ENCODE data around the gene SVBP.

GRCh38 chr1:42784946-42785693, 32.1 kb downstream of the SVBP start, which contains the start of gene TMEM269:
- TF ChIP-seq PKNOX1 (IDR thresholded peaks at IDR 0.05) (no peak), FOXA1 (IDR thresholded peaks at IDR 0.05) (no peak), HDGF (IDR thresholded peaks at IDR 0.05; ENCODE audit: borderline replicate concordance) (no peak), SP1 (IDR thresholded peaks at IDR 0.05) (no peak), ZNF384 (IDR thresholded peaks at IDR 0.05) (no peak), TARDBP (IDR thresholded peaks at IDR 0.05) (no peak), BHLHE40 (IDR thresholded peaks at IDR 0.05; ENCODE audit: borderline replicate concordance) (no peak), SUZ12 (IDR thresholded peaks at IDR 0.05) (no peak), LEF1 (IDR thresholded peaks at IDR 0.05; ENCODE audit: borderline replicate concordance) (no peak), ARNT (IDR thresholded peaks at IDR 0.05) (no peak), ELF4 (IDR thresholded peaks at IDR 0.05) (no peak), NFRKB (IDR thresholded peaks at IDR 0.05) (no peak)

Data from HEK293T (cell line).